Lower leg skin (tissue), 3 donors: ENCODE measurements around the gene NCAPG2.

ENCODE experiments used
- POLR2A ChIP-seq, 2 donors: fragments of 450-650 bp; IDR thresholded peaks; one replicate each; pipeline ENCODE4 v1.6.1; 2016 to 2017; ENCODE audit warnings: antibody characterized with exemption in 2 of 2, mild to moderate bottlenecking in 1 of 2, moderate library complexity in 1 of 2
- TF ChIP-seq, protein P1 (sequence below), 3 donors: fragments of 450-650 bp; IDR thresholded peaks; one replicate each; pipeline ENCODE4 v1.5.1; 2016; ENCODE audit warnings: antibody characterized with exemption in 3 of 3, mild to moderate bottlenecking in 3 of 3, moderate library complexity in 2 of 3

- TF ChIP-seq POLR2A (IDR thresholded peaks at IDR 0.05), result no peak
- TF ChIP-seq, protein P1, sequence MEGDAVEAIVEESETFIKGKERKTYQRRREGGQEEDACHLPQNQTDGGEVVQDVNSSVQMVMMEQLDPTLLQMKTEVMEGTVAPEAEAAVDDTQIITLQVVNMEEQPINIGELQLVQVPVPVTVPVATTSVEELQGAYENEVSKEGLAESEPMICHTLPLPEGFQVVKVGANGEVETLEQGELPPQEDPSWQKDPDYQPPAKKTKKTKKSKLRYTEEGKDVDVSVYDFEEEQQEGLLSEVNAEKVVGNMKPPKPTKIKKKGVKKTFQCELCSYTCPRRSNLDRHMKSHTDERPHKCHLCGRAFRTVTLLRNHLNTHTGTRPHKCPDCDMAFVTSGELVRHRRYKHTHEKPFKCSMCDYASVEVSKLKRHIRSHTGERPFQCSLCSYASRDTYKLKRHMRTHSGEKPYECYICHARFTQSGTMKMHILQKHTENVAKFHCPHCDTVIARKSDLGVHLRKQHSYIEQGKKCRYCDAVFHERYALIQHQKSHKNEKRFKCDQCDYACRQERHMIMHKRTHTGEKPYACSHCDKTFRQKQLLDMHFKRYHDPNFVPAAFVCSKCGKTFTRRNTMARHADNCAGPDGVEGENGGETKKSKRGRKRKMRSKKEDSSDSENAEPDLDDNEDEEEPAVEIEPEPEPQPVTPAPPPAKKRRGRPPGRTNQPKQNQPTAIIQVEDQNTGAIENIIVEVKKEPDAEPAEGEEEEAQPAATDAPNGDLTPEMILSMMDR (IDR thresholded peaks at IDR 0.05), result no peak
Measured at GRCh38 chr7:158606671-158607424, 97.8 kb downstream of the NCAPG2 start.
